ENCODE measurements around the gene DPH1.

DPH1 gene

GRCh38 chr17:2002767-2003329 lies 27.1 kb upstream of the DPH1 start:
- no peak for DNase-seq
- Histone ChIP-seq H3K27ac (no peak overlapping the region), H3K4me1 (peaks cover 0 to 28% (median 24%) of the 10 kb centered on the region in 4 donors), H3K9me3 (no peaks in the 10 kb centered on the region), H3K4me3 (no peak overlapping the region), H3K36me3 (no peaks in the 10 kb centered on the region), H3K27me3 (no peaks in the 10 kb centered on the region)
- intact Hi-C loops (cut with DNase I; ENCODE audit: low total_unique reads): no loop called here
- no peak for TF ChIP-seq CTCF (IDR thresholded peaks at IDR 0.05)

- no peaks in the 10 kb centered on the region for H3K36me3 ChIP-seq
- no peak for TF ChIP-seq CTCF (IDR thresholded peaks at IDR 0.05)
- H3K27ac ChIP-seq: no peak overlapping the region
- peaks cover 0 to 21% (median 17%) of the 10 kb centered on the region in 4 donors for H3K4me1 ChIP-seq
- H3K4me3 ChIP-seq: no peak overlapping the region
- H3K9me3 ChIP-seq: no peaks in the 10 kb centered on the region
- H3K27me3 ChIP-seq: no peaks in the 10 kb centered on the region
- intact Hi-C loops (cut with DNase I; ENCODE audit: low total_unique reads): no loop called here
- DNase-seq: no peak
These were observed 26.4 kb upstream of the DPH1 start for GRCh38 chr17:2003525-2003924.

GRCh38 chr17:2004435-2004952 lies 25.5 kb upstream of the DPH1 start:
- DNase-seq: no peak
- Histone ChIP-seq H3K9me3 (no peaks in the 10 kb centered on the region), H3K27me3 (no peaks in the 10 kb centered on the region), H3K4me3 (no peak overlapping the region), H3K27ac (no peak overlapping the region), H3K36me3 (no peaks in the 10 kb centered on the region), H3K4me1 (peaks cover 0 to 12% (median 8%) of the 10 kb centered on the region in 4 donors)
- no peak for TF ChIP-seq CTCF (IDR thresholded peaks at IDR 0.05)
- intact Hi-C loops (cut with DNase I; ENCODE audit: low total_unique reads): no loop called here

- Histone ChIP-seq H3K27ac (no peak overlapping the region), H3K36me3 (no peaks in the 10 kb centered on the region), H3K27me3 (no peaks in the 10 kb centered on the region), H3K4me3 (no peak overlapping the region), H3K9me3 (no peaks in the 10 kb centered on the region), H3K4me1 (peaks cover 0 to 28% (median 25%) of the 10 kb centered on the region in 4 donors)
- no peak for TF ChIP-seq CTCF (IDR thresholded peaks at IDR 0.05)
- no peak for DNase-seq
- intact Hi-C loops (cut with DNase I; ENCODE audit: low total_unique reads): no loop called here
These were observed 21.4 kb upstream of the DPH1 start for GRCh38 chr17:2008332-2009126.

- DNase-seq: no peak
- Histone ChIP-seq H3K4me1 (peaks cover 0 to 39% (median 36%) of the 10 kb centered on the region in 4 donors), H3K27ac (no peak overlapping the region), H3K4me3 (no peak overlapping the region), H3K27me3 (no peaks in the 10 kb centered on the region), H3K9me3 (no peaks in the 10 kb centered on the region), H3K36me3 (no peaks in the 10 kb centered on the region)
- intact Hi-C loops (cut with DNase I; ENCODE audit: low total_unique reads): no loop called here
- no peak for TF ChIP-seq CTCF (IDR thresholded peaks at IDR 0.05)
These were observed 20.2 kb upstream of the DPH1 start for GRCh38 chr17:2009737-2010136.

All from tibial artery (tissue), 4 donors.